ENCODE data around the gene VILL. TPM values are rescaled to one million over a fixed set of nuclear protein-coding genes. Genes with fewer than 3 reads are reported as not detected.

VILL gene
- total RNA-seq, 3 donors from 2014 or later: 11.0 to 17.4 (median 15.4) TPM

DNA sequence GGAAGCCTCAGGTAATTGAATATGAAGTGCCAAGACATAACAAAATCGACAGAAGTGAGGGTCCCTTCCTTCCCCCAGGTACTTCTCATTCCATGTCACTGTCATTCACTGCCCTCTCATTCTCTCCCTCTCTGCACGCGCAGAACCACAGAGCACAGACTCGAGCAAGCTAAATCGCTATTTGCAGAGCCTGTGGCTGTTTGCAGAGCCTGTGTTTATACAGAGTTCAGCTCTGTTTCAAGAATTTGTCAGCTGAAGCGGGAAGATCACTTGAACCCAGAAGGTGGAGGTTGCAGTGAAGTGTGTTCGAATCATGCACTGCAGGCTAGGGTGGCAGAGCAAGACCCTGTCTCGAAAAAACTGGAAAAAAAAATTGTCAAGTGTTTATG lies 2.5 kb downstream of the VILL start:
- peak overlapping the region; percentile 81 to 89 for H3K27ac ChIP-seq
- no peaks in the 10 kb centered on the region for H3K9me3 ChIP-seq
- intact Hi-C loops (cut with DNase I; ENCODE audit: low total_unique reads): no loop called here
- TF ChIP-seq, protein P1, sequence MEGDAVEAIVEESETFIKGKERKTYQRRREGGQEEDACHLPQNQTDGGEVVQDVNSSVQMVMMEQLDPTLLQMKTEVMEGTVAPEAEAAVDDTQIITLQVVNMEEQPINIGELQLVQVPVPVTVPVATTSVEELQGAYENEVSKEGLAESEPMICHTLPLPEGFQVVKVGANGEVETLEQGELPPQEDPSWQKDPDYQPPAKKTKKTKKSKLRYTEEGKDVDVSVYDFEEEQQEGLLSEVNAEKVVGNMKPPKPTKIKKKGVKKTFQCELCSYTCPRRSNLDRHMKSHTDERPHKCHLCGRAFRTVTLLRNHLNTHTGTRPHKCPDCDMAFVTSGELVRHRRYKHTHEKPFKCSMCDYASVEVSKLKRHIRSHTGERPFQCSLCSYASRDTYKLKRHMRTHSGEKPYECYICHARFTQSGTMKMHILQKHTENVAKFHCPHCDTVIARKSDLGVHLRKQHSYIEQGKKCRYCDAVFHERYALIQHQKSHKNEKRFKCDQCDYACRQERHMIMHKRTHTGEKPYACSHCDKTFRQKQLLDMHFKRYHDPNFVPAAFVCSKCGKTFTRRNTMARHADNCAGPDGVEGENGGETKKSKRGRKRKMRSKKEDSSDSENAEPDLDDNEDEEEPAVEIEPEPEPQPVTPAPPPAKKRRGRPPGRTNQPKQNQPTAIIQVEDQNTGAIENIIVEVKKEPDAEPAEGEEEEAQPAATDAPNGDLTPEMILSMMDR (IDR thresholded peaks at IDR 0.05): no peak
- no peak for TF ChIP-seq POLR2AphosphoS5 (IDR thresholded peaks at IDR 0.05)
- no peak for TF ChIP-seq POLR2A (IDR thresholded peaks at IDR 0.05)
- peaks cover under 1 to 7% of the 10 kb centered on the region in 2 donors for H3K4me1 ChIP-seq
- H3K27me3 ChIP-seq: no peaks in the 10 kb centered on the region
- no peaks in the 10 kb centered on the region for H3K36me3 ChIP-seq
- H3K4me3 ChIP-seq: no peak overlapping the region
- peak in 1 of 2 donors; percentile 46 for DNase-seq (ENCODE audit: low spot score in 2 of 2)

DNA sequence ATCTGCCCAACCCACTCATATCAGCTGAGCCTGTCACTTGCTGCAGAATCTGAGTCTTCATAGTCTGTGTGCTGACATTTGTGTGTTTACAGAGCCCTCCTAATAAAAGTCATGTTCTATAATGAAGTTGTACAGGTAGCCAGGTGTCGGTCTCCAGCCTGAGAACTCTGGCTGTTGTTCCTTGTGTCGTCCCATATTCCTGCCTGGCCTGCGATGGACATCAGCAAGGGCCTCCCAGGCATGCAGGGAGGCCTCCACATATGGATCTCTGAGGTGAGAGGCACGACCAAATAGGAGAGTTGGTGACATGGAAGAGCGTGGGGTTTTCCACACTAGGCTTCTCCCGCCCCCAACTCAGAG lies 2.9 kb downstream of the VILL start:
- no peaks in the 10 kb centered on the region for H3K9me3 ChIP-seq
- intact Hi-C loops (cut with DNase I; ENCODE audit: low total_unique reads): no loop called here
- peak overlapping the region; percentile 81 to 89 for H3K27ac ChIP-seq
- TF ChIP-seq POLR2A (IDR thresholded peaks at IDR 0.05) (no peak), POLR2AphosphoS5 (IDR thresholded peaks at IDR 0.05) (no peak)
- TF ChIP-seq, protein P1 (IDR thresholded peaks at IDR 0.05): no peak
- DNase-seq (ENCODE audit: low spot score in 2 of 2): no peak
- no peaks in the 10 kb centered on the region for H3K27me3 ChIP-seq
- H3K4me1 ChIP-seq: peaks cover 4 to 11% of the 10 kb centered on the region in 2 donors
- peak overlapping the region; percentile 52 to 73 (median 68) for H3K4me3 ChIP-seq
- no peaks in the 10 kb centered on the region for H3K36me3 ChIP-seq

DNA sequence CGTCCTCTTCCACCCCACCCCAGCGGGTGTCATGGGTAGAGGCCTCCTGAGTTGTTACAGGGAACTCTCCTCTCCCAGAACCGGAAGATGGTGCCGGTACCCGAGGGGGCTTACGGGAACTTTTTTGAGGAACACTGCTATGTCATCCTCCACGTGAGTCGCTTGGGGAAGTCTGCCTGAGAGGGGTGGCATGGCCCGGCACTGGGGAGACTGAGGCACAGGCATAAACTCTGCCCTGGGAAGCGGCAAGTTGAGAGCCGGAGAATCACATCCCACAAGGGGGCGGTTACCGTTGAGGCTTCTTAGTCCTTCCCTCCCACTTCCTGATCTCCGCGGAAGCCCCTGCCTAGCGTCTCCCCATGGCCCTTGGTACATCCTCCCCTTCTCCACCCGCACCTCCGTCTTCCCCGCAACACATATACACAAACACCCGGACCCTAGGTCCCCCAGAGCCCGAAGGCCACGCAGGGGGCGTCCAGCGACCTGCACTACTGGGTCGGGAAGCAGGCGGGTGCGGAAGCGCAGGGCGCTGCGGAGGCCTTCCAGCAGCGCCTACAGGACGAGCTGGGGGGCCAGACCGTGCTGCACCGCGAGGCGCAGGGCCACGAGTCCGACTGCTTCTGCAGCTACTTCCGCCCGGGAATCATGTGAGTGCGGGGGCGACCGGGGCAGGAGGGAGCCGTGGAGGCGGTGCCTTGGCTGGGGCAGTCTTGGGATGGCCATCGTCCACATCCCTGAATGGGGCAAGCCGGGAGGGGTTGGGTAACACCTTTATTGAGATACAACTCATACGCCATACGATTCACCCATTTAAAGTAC lies 3.4 kb downstream of the VILL start:
- Histone ChIP-seq H3K4me3 (peak overlapping the region; percentile 52 to 73 (median 68)), H3K9me3 (no peaks in the 10 kb centered on the region), H3K27ac (peak overlapping the region; percentile 81 to 89), H3K36me3 (no peaks in the 10 kb centered on the region), H3K27me3 (no peaks in the 10 kb centered on the region), H3K4me1 (peaks cover 7 to 12% of the 10 kb centered on the region in 2 donors)
- intact Hi-C loops (cut with DNase I; ENCODE audit: low total_unique reads): no loop called here
- DNase-seq (ENCODE audit: low spot score in 2 of 2): peak; percentile 63 to 73
- TF ChIP-seq POLR2A (IDR thresholded peaks at IDR 0.05): peak; percentile 63
- TF ChIP-seq, protein P1 (IDR thresholded peaks at IDR 0.05): no peak
- peak; percentile 34 to 95 (median 64) for TF ChIP-seq POLR2AphosphoS5 (IDR thresholded peaks at IDR 0.05)

DNA sequence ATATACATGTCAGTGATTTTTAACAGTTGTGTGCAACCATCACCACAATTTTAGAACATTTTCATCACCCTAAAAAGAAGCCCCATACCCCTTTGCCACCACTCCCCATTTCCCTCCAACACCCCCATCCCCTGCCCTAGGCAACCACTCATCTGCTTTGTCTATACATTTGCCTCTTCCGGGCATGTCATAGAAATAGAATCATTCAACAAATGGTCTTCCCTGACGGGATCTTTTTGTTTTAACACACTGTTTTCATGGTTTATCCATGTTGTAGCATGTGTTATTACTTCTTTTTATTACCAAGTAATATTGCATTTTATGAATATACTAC lies 4.0 kb downstream of the VILL start:
- intact Hi-C loops (cut with DNase I; ENCODE audit: low total_unique reads): no loop called here
- no peaks in the 10 kb centered on the region for H3K36me3 ChIP-seq
- no peak for DNase-seq (ENCODE audit: low spot score in 2 of 2)
- H3K27me3 ChIP-seq: no peaks in the 10 kb centered on the region
- H3K9me3 ChIP-seq: no peaks in the 10 kb centered on the region
- H3K4me3 ChIP-seq: peak overlapping the region; percentile 52 to 73 (median 68)
- TF ChIP-seq POLR2A (IDR thresholded peaks at IDR 0.05): no peak
- peak overlapping the region; percentile 81 to 89 for H3K27ac ChIP-seq
- peaks cover 7 to 12% of the 10 kb centered on the region in 2 donors for H3K4me1 ChIP-seq

DNA sequence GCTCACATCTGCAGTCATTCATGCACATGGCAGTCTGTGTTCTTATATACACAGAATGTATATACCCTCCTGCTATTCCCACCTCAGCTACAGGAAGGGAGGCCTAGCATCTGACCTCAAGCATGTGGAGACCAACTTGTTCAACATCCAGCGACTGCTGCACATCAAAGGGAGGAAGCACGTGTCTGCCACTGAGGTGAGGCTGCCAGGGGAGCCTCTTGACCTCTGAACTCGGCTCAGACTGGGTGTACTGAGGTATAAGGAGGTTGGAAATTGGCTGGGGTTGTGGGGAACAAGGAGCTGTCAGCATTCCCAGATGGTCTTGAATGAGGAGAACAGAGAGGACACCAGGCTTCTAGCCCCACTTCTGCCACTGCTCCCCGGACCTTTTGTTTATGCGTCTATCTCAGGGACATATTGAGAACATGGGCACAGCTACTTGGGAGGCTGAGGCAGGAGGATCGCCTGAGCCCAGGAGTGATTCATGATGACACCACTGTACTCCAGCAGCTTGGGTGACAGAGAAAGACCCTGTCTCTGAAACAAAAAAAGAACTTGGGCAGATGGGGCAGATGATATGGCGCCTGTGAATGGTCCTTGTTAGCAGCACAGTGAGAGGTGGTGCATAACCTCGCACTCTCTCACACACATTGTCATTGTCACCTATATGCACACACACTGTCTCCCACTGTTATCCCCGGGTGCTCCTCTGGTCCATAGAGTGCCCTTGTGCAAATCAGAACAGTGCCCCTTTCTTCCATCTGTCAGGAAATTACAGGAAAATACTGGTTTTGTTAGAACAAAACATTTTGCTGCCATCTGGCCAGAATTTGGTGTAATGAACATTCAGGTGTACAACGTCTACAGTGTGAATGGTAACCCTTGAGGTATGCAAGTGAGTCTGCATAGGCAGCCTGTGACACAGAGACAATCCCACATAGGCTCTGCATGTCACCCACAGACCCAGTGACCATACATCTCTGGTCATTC lies 5.4 kb downstream of the VILL start:
- Histone ChIP-seq H3K4me1 (peaks cover 7 to 12% of the 10 kb centered on the region in 2 donors), H3K36me3 (no peaks in the 10 kb centered on the region), H3K4me3 (no peak overlapping the region), H3K27ac (no peak overlapping the region), H3K9me3 (no peaks in the 10 kb centered on the region), H3K27me3 (no peaks in the 10 kb centered on the region)
- no peak for TF ChIP-seq POLR2AphosphoS5 (IDR thresholded peaks at IDR 0.05)
- TF ChIP-seq, protein P1 (IDR thresholded peaks at IDR 0.05): no peak
- no peak for TF ChIP-seq POLR2A (IDR thresholded peaks at IDR 0.05)
- intact Hi-C loops (cut with DNase I; ENCODE audit: low total_unique reads): no loop called here
- DNase-seq (ENCODE audit: low spot score in 2 of 2): peak in 1 of 2 donors; percentile 12
